ENCODE data around the gene CDC25A. TPM values are rescaled to one million over a fixed set of nuclear protein-coding genes. Genes with fewer than 3 reads are reported as not detected.
"Not testable (repeated sequence)": the region's sequence is repeated elsewhere in the genome, so short reads cannot be mapped to it uniquely, and the experiment has no call there.

CDC25A gene
- total RNA-seq, 2 donors from 2014 or later: 0.33 TPM; not detected in 1

GRCh38 chr3:48215019-48215418, 26.8 kb upstream of the CDC25A start:
- Histone ChIP-seq H3K27me3 (no peaks in the 10 kb centered on the region), H3K27ac (peak overlapping the region in 3 of 4 donors; percentile 40 to 61 (median 49)), H3K4me1 (peaks cover 37% of the 10 kb centered on the region), H3K4me3 (no peak overlapping the region), H3K36me3 (replicated peaks in 1 of 2; ENCODE audit: insufficient read depth in 1 of 2, low read depth in 2 of 2) (no peaks in the 10 kb centered on the region), H3K9me3 (no peaks in the 10 kb centered on the region)
- TF ChIP-seq CTCF (IDR thresholded peaks at IDR 0.05) (no peak), POLR2A (IDR thresholded peaks at IDR 0.05) (no peak)
- ATAC-seq: peak; percentile 21
- intact Hi-C loops (cut with DNase I): no loop called here
- 0 to 68% methylated on average over 1 to 3 of the region's 3 CpGs for WGBS, 2 donors
- peak in 2 of 4 donors; percentile 36 to 38 for DNase-seq

DNA sequence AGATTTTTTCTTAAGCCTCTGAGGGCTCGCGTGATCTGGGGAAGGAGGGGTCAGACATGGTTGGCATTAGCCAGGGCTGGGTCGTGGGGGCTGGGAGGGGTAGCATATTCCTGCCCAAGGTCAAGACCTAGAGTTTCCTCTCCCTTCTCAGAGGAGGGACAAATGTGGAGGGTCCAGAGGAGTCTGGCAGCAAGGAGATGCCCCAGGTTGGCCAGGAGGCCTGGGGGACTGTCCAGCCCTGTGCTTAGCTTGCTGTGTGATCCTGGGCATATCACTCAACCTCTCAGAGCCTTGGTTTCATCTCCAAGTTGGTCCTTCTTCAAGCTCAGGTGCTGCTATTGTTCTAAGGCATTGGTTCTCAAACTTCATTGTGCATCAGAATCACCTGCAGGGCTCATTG, 26.0 kb upstream of the CDC25A start:
- Histone ChIP-seq H3K36me3 (replicated peaks in 1 of 2; ENCODE audit: insufficient read depth in 1 of 2, low read depth in 2 of 2) (no peaks in the 10 kb centered on the region), H3K27me3 (no peaks in the 10 kb centered on the region), H3K27ac (no peak overlapping the region), H3K4me3 (no peak overlapping the region), H3K4me1 (peaks cover 37% of the 10 kb centered on the region), H3K9me3 (no peaks in the 10 kb centered on the region)
- no peak for TF ChIP-seq POLR2A (IDR thresholded peaks at IDR 0.05)
- TF ChIP-seq CTCF (IDR thresholded peaks at IDR 0.05): no peak
- intact Hi-C loops (cut with DNase I): no loop called here
- ATAC-seq (no peak), DNase-seq (no peak)
- 91% methylated on average over 3 of the region's 3 CpGs; no CpG with 5 or more reads in 1 of the 2 donors for WGBS, 2 donors

- H3K9me3 ChIP-seq; H3K27me3 ChIP-seq; DNase-seq; H3K4me3 ChIP-seq; intact Hi-C loops (cut with DNase I); H3K36me3 ChIP-seq (replicated peaks in 1 of 2; ENCODE audit: insufficient read depth in 1 of 2, low read depth in 2 of 2); ATAC-seq; H3K27ac ChIP-seq: not testable (repeated sequence)
- H3K4me1 ChIP-seq: peaks cover 26% of the 10 kb centered on the region
- no CpG with 5 or more reads among the region's 36 CpGs for WGBS, 2 donors
These were observed 23.6 kb upstream of the CDC25A start for GRCh38 chr3:48211776-48212175.

DNA sequence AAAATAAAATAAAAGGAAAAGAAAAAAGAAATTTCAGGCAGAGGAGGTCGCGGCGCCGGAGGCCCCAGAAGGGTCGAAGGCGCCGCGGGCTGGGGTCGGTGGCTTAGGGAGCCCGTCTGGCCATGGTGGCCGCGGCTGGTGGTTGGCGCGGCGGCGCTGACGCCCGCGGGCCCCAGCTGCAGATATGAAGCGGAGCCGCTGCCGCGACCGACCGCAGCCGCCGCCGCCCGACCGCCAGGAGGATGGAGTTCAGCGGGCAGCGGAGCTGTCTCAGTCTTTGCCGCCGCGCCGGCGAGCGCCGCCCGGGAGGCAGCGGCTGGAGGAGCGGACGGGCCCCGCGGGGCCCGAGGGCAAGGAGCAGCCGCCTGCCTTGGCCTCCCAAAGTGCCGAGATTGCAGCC, 22.3 kb upstream of the CDC25A start:
- DNase-seq; H3K9me3 ChIP-seq; ATAC-seq; H3K27ac ChIP-seq; H3K36me3 ChIP-seq (replicated peaks in 1 of 2; ENCODE audit: insufficient read depth in 1 of 2, low read depth in 2 of 2); H3K4me3 ChIP-seq; H3K27me3 ChIP-seq; intact Hi-C loops (cut with DNase I): not testable (repeated sequence)
- peaks cover 13% of the 10 kb centered on the region for H3K4me1 ChIP-seq
- WGBS, 2 donors: 92% methylated on average over 41 of the region's 48 CpGs; no CpG with 5 or more reads in 1 of the 2 donors

GRCh38 chr3:48209445-48209844, 21.2 kb upstream of the CDC25A start:
- H3K27ac ChIP-seq: no peak overlapping the region
- no peaks in the 10 kb centered on the region for H3K9me3 ChIP-seq
- 88 to 99% methylated on average over 4 of the region's 4 CpGs for WGBS, 2 donors
- no peaks in the 10 kb centered on the region for H3K36me3 ChIP-seq (replicated peaks in 1 of 2; ENCODE audit: insufficient read depth in 1 of 2, low read depth in 2 of 2)
- H3K4me3 ChIP-seq: no peak overlapping the region
- no peak for TF ChIP-seq CTCF (IDR thresholded peaks at IDR 0.05)
- TF ChIP-seq POLR2A (IDR thresholded peaks at IDR 0.05): no peak
- intact Hi-C loops (cut with DNase I): no loop called here
- no peak for ATAC-seq
- no peak for DNase-seq
- H3K27me3 ChIP-seq: no peaks in the 10 kb centered on the region
- peaks cover 2% of the 10 kb centered on the region for H3K4me1 ChIP-seq

- Histone ChIP-seq H3K4me1 (no peaks in the 10 kb centered on the region), H3K4me3 (no peak overlapping the region), H3K27me3 (no peaks in the 10 kb centered on the region), H3K27ac (no peak overlapping the region), H3K9me3 (no peaks in the 10 kb centered on the region), H3K36me3 (replicated peaks in 1 of 2; ENCODE audit: insufficient read depth in 1 of 2, low read depth in 2 of 2) (no peaks in the 10 kb centered on the region)
- ATAC-seq (no peak), DNase-seq (no peak)
- TF ChIP-seq CTCF (IDR thresholded peaks at IDR 0.05) (no peak), POLR2A (IDR thresholded peaks at IDR 0.05) (no peak)
- intact Hi-C loops (cut with DNase I): no loop called here
- WGBS, 2 donors: 70 to 80% methylated on average over 2 to 3 of the region's 3 CpGs
These were observed 19.9 kb upstream of the CDC25A start for GRCh38 chr3:48208076-48208475.

All from body of pancreas (tissue), 4 donors.